Non-pigmented ciliary epithelial cell (primary cell): ENCODE data around the gene TMCO4.

Source experiments
- DNase-seq: peaks from one replicate; pipeline ENCODE4 v3.0.0-alpha.2; 2010; ENCODE audit warnings: low read depth

Gene TMCO4

GRCh38 chr1:19715334-19716203 lies 84.1 kb downstream of the TMCO4 start:
- DNase-seq: peak; percentile 76

- DNase-seq: no peak
Measured at GRCh38 chr1:19712928-19713327, 86.8 kb downstream of the TMCO4 start.

GRCh38 chr1:19710825-19711611 lies 88.7 kb downstream of the TMCO4 start:
- DNase-seq: no peak

GRCh38 chr1:19709260-19709793 lies 90.4 kb downstream of the TMCO4 start:
- DNase-seq: no peak

GRCh38 chr1:19708567-19709110 lies 91.1 kb downstream of the TMCO4 start:
- DNase-seq: no peak

GRCh38 chr1:19706136-19706535 lies 93.6 kb downstream of the TMCO4 start:
- DNase-seq: no peak

GRCh38 chr1:19705464-19705863 lies 94.3 kb downstream of the TMCO4 start:
- no peak for DNase-seq

GRCh38 chr1:19704247-19705113 lies 95.2 kb downstream of the TMCO4 start:
- peak; percentile 36 for DNase-seq

- no peak for DNase-seq
Measured at GRCh38 chr1:19703280-19703679, 96.4 kb downstream of the TMCO4 start.

GRCh38 chr1:19700079-19700777 lies 99.5 kb downstream of the TMCO4 start:
- no peak for DNase-seq

GRCh38 chr1:19698181-19698580 lies 101.5 kb downstream of the TMCO4 start:
- DNase-seq: no peak

GRCh38 chr1:19696820-19697219 lies 102.9 kb downstream of the TMCO4 start:
- DNase-seq: no peak

- no peak for DNase-seq
Measured at GRCh38 chr1:19695772-19696171, 103.9 kb downstream of the TMCO4 start.

GRCh38 chr1:19694298-19694697 lies 105.4 kb downstream of the TMCO4 start:
- DNase-seq: no peak

- DNase-seq: no peak
Measured at GRCh38 chr1:19690342-19690741, 109.4 kb downstream of the TMCO4 start.

GRCh38 chr1:19689856-19690255 lies 109.9 kb downstream of the TMCO4 start:
- no peak for DNase-seq

- no peak for DNase-seq
Measured at GRCh38 chr1:19689085-19689757, 110.5 kb downstream of the TMCO4 start.

- DNase-seq: no peak
Measured at GRCh38 chr1:19688041-19688842, 111.5 kb downstream of the TMCO4 start.

GRCh38 chr1:19687414-19687813 lies 112.3 kb downstream of the TMCO4 start:
- DNase-seq: no peak

- DNase-seq: no peak
Measured at GRCh38 chr1:19685994-19686393, 113.7 kb downstream of the TMCO4 start.
